ENCODE measurements around the gene UBE2I.

- TF ChIP-seq ZNF274 (IDR thresholded peaks at IDR 0.05; ENCODE audit: low read depth, low read length) (no peak), SUZ12 (IDR thresholded peaks at IDR 0.05; ENCODE audit: extremely low read depth, insufficient read depth, insufficient read length) (no peak), YY1 (IDR thresholded peaks at IDR 0.05; ENCODE audit: insufficient read depth, insufficient read length) (no peak)
Measured at GRCh38 chr16:1355591-1355990, 46.2 kb downstream of the UBE2I start.
